IMR-90 (cell line): ENCODE results near the gene PARP16. TPM values are rescaled to one million over a fixed set of nuclear protein-coding genes. Genes with fewer than 3 reads are reported as not detected.

ENCODE experiments used
- ATAC-seq: fragments of 200-7000 bp; cut with Tn5 transposase; 2 replicates; pipeline ENCODE4 v1.9.1; 2020; ENCODE audit warnings: low read depth, mild to moderate bottlenecking, moderate library complexity
- BruUV-seq: library from RNA; stranded (reverse); fragments of 400-500 nt; replicated peaks from 2 replicates; lab custom pipeline; 2021; lab: Mats Ljungman, UMichigan
- CTCF ChIA-PET: fragments of 300-600 bp; formaldehyde crosslinking; extraction: SDS; loops from one replicate; lab custom pipeline; 2021; ENCODE audit warnings: antibody characterized with exemption; lab: Yijun Ruan, JAX
- POLR2A ChIA-PET: fragments of 300-600 bp; sonication (Branson Sonifier 250); formaldehyde crosslinking; loops from one replicate; lab custom pipeline; 2022; ENCODE audit warnings: antibody characterized with exemption; ENCODE audit not compliant: unreplicated experiment; lab: Charles Lee
- DNase-seq: peaks from one replicate; pipeline ENCODE4 v3.0.0; 2013
- H2AFZ ChIP-seq: replicated peaks from 2 replicates; pipeline ENCODE3; 2013; ENCODE audit warnings: low read length, mild to moderate bottlenecking; ENCODE audit not compliant: poor library complexity
- H2AK5ac ChIP-seq: 2 replicates; pipeline ENCODE4 v1.6.1; 2013; ENCODE audit warnings: low read depth, low read length, inconsistent platforms
- H2AK9ac ChIP-seq: replicated peaks from 2 replicates; pipeline ENCODE3; 2013; ENCODE audit warnings: mild to moderate bottlenecking, low read depth, low read length, moderate library complexity; ENCODE audit not compliant: poor library complexity
- H2BK120ac ChIP-seq: 2 replicates; pipeline ENCODE4 v1.6.1; 2013; ENCODE audit warnings: low read depth, low read length, inconsistent platforms
- H2BK15ac ChIP-seq: 3 replicates; pipeline ENCODE4 v1.6.1; 2013; ENCODE audit warnings: low read depth, low read length, inconsistent platforms
- H2BK20ac ChIP-seq: 2 replicates; pipeline ENCODE4 v1.6.1; 2013; ENCODE audit warnings: low read depth, mild to moderate bottlenecking, inconsistent platforms, low read length, moderate library complexity
- H2BK5ac ChIP-seq: 2 replicates; pipeline ENCODE4 v1.6.1; 2013; ENCODE audit warnings: mild to moderate bottlenecking, low read depth, low read length, inconsistent platforms; ENCODE audit not compliant: poor library complexity, severe bottlenecking
- H3K14ac ChIP-seq: replicated peaks from 2 replicates; pipeline ENCODE4 v1.6.1; 2013; ENCODE audit warnings: low read depth, low read length, inconsistent platforms
- H3K18ac ChIP-seq: 2 replicates; pipeline ENCODE4 v1.6.1; 2013; ENCODE audit warnings: low read depth, low read length, control low read depth
- H3K23ac ChIP-seq: 2 replicates; pipeline ENCODE4 v1.6.1; 2013; ENCODE audit warnings: low read depth, low read length, inconsistent platforms
- H3K27ac ChIP-seq: 2 replicates; pipeline ENCODE4 v1.5.1; 2013; ENCODE audit warnings: mild to moderate bottlenecking, control low read depth, low read length; ENCODE audit not compliant: insufficient read depth
- H3K27me3 ChIP-seq: 2 replicates; pipeline ENCODE4 v1.6.1; 2013; ENCODE audit warnings: low read length; ENCODE audit not compliant: control insufficient read depth, insufficient read depth
- H3K36me3 ChIP-seq: 2 replicates; pipeline ENCODE4 v1.6.1; 2013; ENCODE audit warnings: low read length, mixed read lengths; ENCODE audit not compliant: control insufficient read depth, insufficient read depth
- H3K4ac ChIP-seq: 2 replicates; pipeline ENCODE4 v1.6.1; 2013; ENCODE audit warnings: low read depth, low read length, inconsistent platforms
- H3K4me1 ChIP-seq: 2 replicates; pipeline ENCODE4 v1.6.1; 2013; ENCODE audit warnings: low read length, mixed read lengths; ENCODE audit not compliant: control insufficient read depth, insufficient read depth
- H3K4me2 ChIP-seq: 2 replicates; pipeline ENCODE4 v1.6.1; 2013; ENCODE audit warnings: low read depth, mild to moderate bottlenecking, control low read depth, low read length, moderate library complexity
- H3K4me3 ChIP-seq: 2 replicates; pipeline ENCODE4 v1.5.1; 2013; ENCODE audit warnings: low read depth, mild to moderate bottlenecking, control low read depth, low read length, moderate library complexity; ENCODE audit not compliant: insufficient read depth
- H3K56ac ChIP-seq: 2 replicates; pipeline ENCODE4 v1.6.1; 2013; ENCODE audit warnings: low read length, inconsistent platforms; ENCODE audit not compliant: insufficient read depth; ENCODE audit errors: extremely low read depth
- H3K79me1 ChIP-seq, 2 experiments: 2 replicates each; pipeline ENCODE4 v1.6.1; 2013; ENCODE audit warnings: low read length in 2 of 2, inconsistent platforms in 1 of 2, low read depth in 1 of 2
- H3K9ac ChIP-seq: 2 replicates; pipeline ENCODE4 v1.6.1; 2013; ENCODE audit warnings: low read depth, low read length, control low read depth
- H3K9me1 ChIP-seq: 2 replicates; pipeline ENCODE4 v1.6.1; 2013; ENCODE audit warnings: low read length, inconsistent platforms; ENCODE audit not compliant: insufficient read depth
- H3K9me3 ChIP-seq: 2 replicates; pipeline ENCODE4 v1.6.1; 2013; ENCODE audit warnings: low read length; ENCODE audit not compliant: control insufficient read depth, insufficient read depth
- H4K20me1 ChIP-seq: 2 replicates; pipeline ENCODE4 v1.6.1; 2013; ENCODE audit warnings: low read length, inconsistent platforms; ENCODE audit not compliant: insufficient read depth
- H4K5ac ChIP-seq: 2 replicates; pipeline ENCODE4 v1.6.1; 2013; ENCODE audit warnings: mild to moderate bottlenecking, low read depth, low read length, control low read depth
- H4K8ac ChIP-seq, 2 experiments: 2 replicates each; pipeline ENCODE4 v1.6.1; 2013; ENCODE audit warnings: low read depth in 2 of 2, low read length in 2 of 2, control low read depth in 1 of 2, inconsistent platforms in 1 of 2
- H4K91ac ChIP-seq: 2 replicates; pipeline ENCODE4 v1.6.1; 2013; ENCODE audit warnings: low read depth, low read length, inconsistent platforms; ENCODE audit not compliant: insufficient read depth
- BHLHE40 ChIP-seq: fragments of 150-350 bp; IDR thresholded peaks from 2 replicates; pipeline ENCODE4 v1.6.1; 2016; ENCODE audit warnings: mild to moderate bottlenecking, low read depth, low read length
- CEBPB ChIP-seq: IDR thresholded peaks from 2 replicates; pipeline ENCODE4 v1.6.1; 2012; ENCODE audit warnings: low read depth, low read length, improper control_type of control experiment
- CHD1 ChIP-seq: IDR thresholded peaks from 2 replicates; pipeline ENCODE4 v1.6.1; 2012; ENCODE audit warnings: low read depth, low read length, improper control_type of control experiment
- CTCF ChIP-seq: conservative IDR thresholded peaks from 2 replicates; pipeline ENCODE4 v1.5.1; 2012; ENCODE audit warnings: mild to moderate bottlenecking, low read depth, low read length, improper control_type of control experiment
- ELK1 ChIP-seq: fragments of 150-350 bp; IDR thresholded peaks from 2 replicates; pipeline ENCODE4 v1.6.1; 2016; ENCODE audit warnings: low read depth, mild to moderate bottlenecking, low read length, moderate library complexity, borderline replicate concordance
- FOS ChIP-seq: fragments of 150-350 bp; IDR thresholded peaks from 2 replicates; pipeline ENCODE4 v1.6.1; 2016; ENCODE audit warnings: low read depth, low read length
- MAFK ChIP-seq: IDR thresholded peaks from 2 replicates; pipeline ENCODE4 v1.6.1; 2012; ENCODE audit warnings: low read depth, low read length, improper control_type of control experiment
- MAZ ChIP-seq: IDR thresholded peaks from 2 replicates; pipeline ENCODE4 v1.6.1; 2012; ENCODE audit warnings: low read depth, mild to moderate bottlenecking, low read length, improper control_type of control experiment, moderate library complexity, borderline replicate concordance
- MXI1 ChIP-seq: IDR thresholded peaks from 2 replicates; pipeline ENCODE4 v1.6.1; 2012; ENCODE audit warnings: low read depth, mild to moderate bottlenecking, low read length, moderate library complexity, borderline replicate concordance
- NFE2L2 ChIP-seq: fragments of 150-350 bp; IDR thresholded peaks from 2 replicates; pipeline ENCODE4 v1.6.1; 2016; ENCODE audit warnings: low read depth, mild to moderate bottlenecking, low read length
- POLR2A ChIP-seq: IDR thresholded peaks from 2 replicates; pipeline ENCODE4 v1.6.1; 2012; ENCODE audit warnings: mild to moderate bottlenecking, low read depth, low read length
- RAD21 ChIP-seq: IDR thresholded peaks from 2 replicates; pipeline ENCODE4 v1.6.1; 2012; ENCODE audit warnings: low read length, improper control_type of control experiment
- RCOR1 ChIP-seq: IDR thresholded peaks from 2 replicates; pipeline ENCODE4 v1.6.1; 2012; ENCODE audit warnings: mild to moderate bottlenecking, low read length, improper control_type of control experiment; ENCODE audit not compliant: insufficient replicate concordance
- RFX5 ChIP-seq: IDR thresholded peaks from 2 replicates; pipeline ENCODE4 v1.8.0; 2012; ENCODE audit warnings: low read depth, mild to moderate bottlenecking, low read length, moderate library complexity
- SMC3 ChIP-seq: fragments of 150-350 bp; IDR thresholded peaks from 2 replicates; pipeline ENCODE4 v1.6.1; 2016; ENCODE audit warnings: low read depth, mild to moderate bottlenecking, antibody characterized with exemption, low read length, moderate library complexity
- USF2 ChIP-seq: fragments of 150-350 bp; IDR thresholded peaks from 2 replicates; pipeline ENCODE4 v1.6.1; 2017; ENCODE audit warnings: mild to moderate bottlenecking, antibody characterized with exemption, low read length, low read depth
- WGBS, 2 experiments: methylation state at CpG; one replicate each; pipeline versions ENCODE4 v1.1.5 to v1.1.7; 2013; ENCODE audit warnings: missing lambda C conversion rate in 2 of 2; ENCODE audit not compliant: insufficient read length in 1 of 2; ENCODE audit errors: extremely low coverage in 2 of 2; 5-methylcytosine and 5-hydroxymethylcytosine counted together
- dilution Hi-C: fragments of 300-500 bp; cut with HindIII; formaldehyde crosslinking; loops from one replicate; pipeline ENCODE4 v1.14.3; 2018; ENCODE audit warnings: low sequenced_read_pairs; ENCODE audit not compliant: unreplicated experiment
- in situ Hi-C: fragments of 300-500 bp; cut with MboI; formaldehyde crosslinking; loops from 3 replicates; pipeline ENCODE4 v1.14.3; 2019; ENCODE audit warnings: low sequenced_read_pairs, inconsistent platforms, mixed read lengths
- intact Hi-C: fragments of 100-400 bp; cut with micrococcal nuclease; formaldehyde crosslinking; loops from 2 replicates; pipeline ENCODE4 v1.10.0; 2022
- polyA plus RNA-seq, 3 experiments: library from polyadenylated mRNA; depleted of rRNA; stranded (reverse); fragments of >200 nt; gene quantifications; 2 replicates each; pipeline ENCODE4 v1.2.3, GENCODE V29; 2012; ENCODE audit warnings: low replicate concordance in 1 of 3
- total RNA-seq: library from RNA; depleted of rRNA; stranded (reverse); fragments of >200 nt; gene quantifications from 2 replicates; pipeline ENCODE4 v1.2.3, GENCODE V29; 2012

Gene PARP16
- total and polyA plus RNA-seq, 2 of the 4 experiments (the other 2 are of a cell fraction), result 1.3 to 5.0 TPM

GRCh38 chr15:65260968-65261367, 25.7 kb downstream of the PARP16 start:
- no peak overlapping the region for H2BK15ac ChIP-seq
- H3K56ac ChIP-seq, result no peak overlapping the region
- H4K20me1 ChIP-seq, result no peaks in the 10 kb centered on the region
- H3K27ac ChIP-seq, result no peak overlapping the region
- H3K14ac ChIP-seq, result no peak overlapping the region
- no peak for TF ChIP-seq FOS
- no peak for TF ChIP-seq POLR2A
- TF ChIP-seq USF2, result no peak
- no peak for TF ChIP-seq MAFK
- TF ChIP-seq BHLHE40, result no peak
- no peak for TF ChIP-seq RCOR1
- TF ChIP-seq MXI1, result no peak
- no peak for TF ChIP-seq CTCF
- no peak for TF ChIP-seq NFE2L2
- TF ChIP-seq CHD1, result no peak
- no peak for TF ChIP-seq RAD21
- TF ChIP-seq ELK1, result no peak
- no peak for TF ChIP-seq RFX5
- TF ChIP-seq SMC3, result no peak
- no peak for TF ChIP-seq CEBPB
- no peak for TF ChIP-seq MAZ
- H2BK120ac ChIP-seq, result no peak overlapping the region
- POLR2A ChIA-PET, result no interaction called here
- no peak overlapping the region for H4K5ac ChIP-seq
- in situ Hi-C loops (no loop called here), dilution Hi-C loops (no loop called here), intact Hi-C loops (no loop called here)
- no peak overlapping the region for H2AK5ac ChIP-seq
- no peak overlapping the region for H3K4ac ChIP-seq
- H2AK9ac ChIP-seq, result no peak overlapping the region
- H3K27me3 ChIP-seq, result no peaks in the 10 kb centered on the region
- no TSS peak for BruUV-seq
- no peak overlapping the region for H3K23ac ChIP-seq
- H3K9ac ChIP-seq, result no peak overlapping the region
- H3K79me1 ChIP-seq, result no peaks in the 10 kb centered on the region; a peak in 1 of 4 replicates
- peaks cover 8% of the 10 kb centered on the region; the same call in 1 of the 2 replicates for H3K4me1 ChIP-seq
- no peak overlapping the region for H4K91ac ChIP-seq
- peaks cover 17% of the 10 kb centered on the region for H3K36me3 ChIP-seq
- no peak overlapping the region for H2BK20ac ChIP-seq
- H4K8ac ChIP-seq, result no peak overlapping the region
- H3K4me3 ChIP-seq, result no peak overlapping the region
- H3K4me2 ChIP-seq, result no peak overlapping the region
- no peaks in the 10 kb centered on the region for H3K9me3 ChIP-seq
- no peak overlapping the region for H2AFZ ChIP-seq
- ATAC-seq (no peak), DNase-seq (no peak)
- 57% methylated on average over 1 of the region's 6 CpGs; no CpG with 5 or more reads in 1 of the 2 experiments for WGBS, 2 experiments
- peaks cover 3% of the 10 kb centered on the region; the same call in 1 of the 2 replicates for H3K9me1 ChIP-seq
- CTCF ChIA-PET, result no interaction called here
- no peak overlapping the region for H2BK5ac ChIP-seq
- H3K18ac ChIP-seq, result no peak overlapping the region
